ENCODE measurements around the gene ARPIN.
"Not testable (repeated sequence)": the region's sequence is repeated elsewhere in the genome, so short reads cannot be mapped to it uniquely, and the experiment has no call there.

Gene ARPIN

DNA sequence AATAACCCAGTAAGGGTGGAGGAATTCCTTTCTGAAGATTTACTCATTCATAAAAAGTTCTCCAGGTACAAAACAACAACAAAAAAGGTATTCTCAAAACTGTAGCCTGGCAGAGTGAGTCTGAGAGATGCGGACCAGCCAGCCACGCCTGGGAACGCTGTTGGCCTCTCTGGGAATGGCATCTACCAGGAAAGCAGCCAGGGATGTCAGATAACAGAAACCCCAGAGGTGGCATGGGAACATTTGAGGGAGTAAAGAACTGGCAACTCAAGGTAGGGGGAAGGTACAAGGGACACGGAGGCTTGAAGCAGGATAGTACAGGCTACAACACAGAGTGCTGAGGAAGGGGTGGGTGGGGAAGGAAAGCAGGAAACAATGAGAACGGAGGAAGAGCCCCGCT, 11.9 kb downstream of the ARPIN start:
- no peaks in the 10 kb centered on the region for H3K9me3 ChIP-seq (ENCODE audit: control insufficient read depth, insufficient read depth, low read length)
- H3K36me3 ChIP-seq (ENCODE audit: insufficient read depth, low read length): no peaks in the 10 kb centered on the region
- H3K4me1 ChIP-seq (ENCODE audit: insufficient read depth, low read length): peaks cover 5% of the 10 kb centered on the region; the same call in 1 of the 2 replicates
- no peak overlapping the region for H3K9ac ChIP-seq (ENCODE audit: low read depth, low read length)

- Histone ChIP-seq H3K36me3 (ENCODE audit: insufficient read depth, low read length) (no peaks in the 10 kb centered on the region), H3K4me1 (ENCODE audit: insufficient read depth, low read length) (peaks cover 5% of the 10 kb centered on the region; the same call in 1 of the 2 replicates), H3K9ac (ENCODE audit: low read depth, low read length) (no peak overlapping the region), H3K9me3 (ENCODE audit: control insufficient read depth, insufficient read depth, low read length) (no peaks in the 10 kb centered on the region)
Observed at GRCh38 chr15:89899951-89900567, 12.7 kb downstream of the ARPIN start.

GRCh38 chr15:89899295-89899945, 13.3 kb downstream of the ARPIN start:
- no peak overlapping the region for H3K9ac ChIP-seq (ENCODE audit: low read depth, low read length)
- peaks cover 5% of the 10 kb centered on the region; the same call in 1 of the 2 replicates for H3K4me1 ChIP-seq (ENCODE audit: insufficient read depth, low read length)
- no peaks in the 10 kb centered on the region for H3K36me3 ChIP-seq (ENCODE audit: insufficient read depth, low read length)
- no peaks in the 10 kb centered on the region for H3K9me3 ChIP-seq (ENCODE audit: control insufficient read depth, insufficient read depth, low read length)

DNA sequence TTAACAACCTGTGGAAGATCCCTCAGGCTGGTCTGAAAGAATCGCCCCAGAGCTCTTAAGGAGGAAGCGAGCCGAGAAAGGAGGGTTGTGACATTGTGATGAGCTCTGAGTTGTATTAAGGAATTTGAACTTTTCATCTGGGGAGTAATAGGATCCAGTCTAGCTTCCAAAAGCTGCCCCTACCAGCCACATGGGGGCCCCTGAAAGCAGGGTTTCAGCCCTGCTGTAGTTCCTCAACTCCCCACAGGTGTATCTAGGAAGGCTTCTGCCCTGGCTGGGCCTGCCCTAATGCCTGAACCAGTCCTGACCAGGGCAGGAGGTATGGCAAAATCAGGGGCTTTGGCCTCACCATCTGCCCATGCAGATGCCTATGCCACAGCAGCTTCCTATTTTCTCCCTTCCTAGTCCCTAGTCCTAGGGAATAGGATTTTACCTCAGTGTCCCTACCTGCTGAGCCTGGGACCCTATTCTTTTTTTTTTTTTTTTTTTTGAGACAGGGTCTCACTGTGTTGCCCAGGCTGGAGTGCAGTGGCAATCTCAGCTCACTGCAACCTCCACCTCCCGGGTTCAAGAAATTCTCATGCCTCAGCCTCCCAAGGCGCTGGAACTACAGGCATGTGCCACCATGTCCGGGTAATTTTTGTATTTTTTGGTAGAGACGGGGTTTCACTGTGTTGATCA, 14.0 kb downstream of the ARPIN start:
- no peak overlapping the region for H3K9ac ChIP-seq (ENCODE audit: low read depth, low read length)
- H3K4me1 ChIP-seq (ENCODE audit: insufficient read depth, low read length): peaks cover 5% of the 10 kb centered on the region; the same call in 1 of the 2 replicates
- H3K36me3 ChIP-seq (ENCODE audit: insufficient read depth, low read length): no peaks in the 10 kb centered on the region
- H3K9me3 ChIP-seq (ENCODE audit: control insufficient read depth, insufficient read depth, low read length): no peaks in the 10 kb centered on the region

GRCh38 chr15:89898146-89898545, 14.6 kb downstream of the ARPIN start:
- H3K36me3 ChIP-seq (ENCODE audit: insufficient read depth, low read length): no peaks in the 10 kb centered on the region
- H3K9ac ChIP-seq (ENCODE audit: low read depth, low read length): no peak overlapping the region

DNA sequence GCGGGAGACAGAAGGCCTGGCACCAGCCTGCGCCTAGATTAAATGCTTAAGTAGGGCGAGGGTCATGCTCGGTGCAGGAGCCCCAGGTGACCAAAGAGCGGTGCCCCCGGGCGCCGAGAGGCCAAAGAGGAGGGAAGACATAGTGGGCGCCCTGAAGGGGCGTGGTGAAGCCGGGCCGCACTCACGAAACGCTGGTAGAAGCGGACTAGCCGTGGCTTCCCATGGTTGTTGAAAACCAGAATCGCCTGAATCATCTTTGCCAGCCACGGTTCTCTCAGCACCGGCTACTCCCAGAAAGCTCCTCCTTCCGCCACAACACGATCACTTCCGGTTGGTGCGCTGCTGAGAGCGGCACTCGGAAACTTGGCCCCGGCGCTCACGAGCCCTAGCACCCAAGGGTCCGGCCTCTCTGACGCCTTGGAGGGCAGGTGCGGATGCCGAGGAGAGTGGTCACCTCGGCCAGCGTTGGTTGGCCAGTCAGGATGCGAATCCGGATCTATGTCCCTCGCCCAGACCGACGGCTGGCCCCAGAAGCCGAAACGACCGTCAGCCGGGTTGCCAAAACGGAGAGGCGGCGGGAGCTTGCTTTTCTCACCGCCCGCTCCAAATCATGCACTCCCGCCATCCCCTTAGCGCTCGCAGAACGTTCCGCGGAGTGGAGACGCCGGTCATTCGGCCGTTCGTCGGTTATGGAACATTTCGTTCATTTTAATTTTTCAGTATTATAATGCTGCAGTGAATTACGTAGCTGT, 18.9 kb downstream of the ARPIN start, which contains the start of gene AP3S2:
Gene AP3S2 (minus strand): TSS at position 299 of the 752 bp plus-strand sequence. CDS start 45 bp downstream, at position 254.
- peak within 1 kb of the TSS; percentile 83 for H3K9ac ChIP-seq (ENCODE audit: low read depth, low read length)
- H3K36me3 ChIP-seq (ENCODE audit: insufficient read depth, low read length): no peaks in the 10 kb centered on the region
- no peaks in the 10 kb centered on the region for H3K9me3 ChIP-seq (ENCODE audit: control insufficient read depth, insufficient read depth, low read length)
- peaks cover 5% of the 10 kb centered on the region; the same call in 1 of the 2 replicates for H3K4me1 ChIP-seq (ENCODE audit: insufficient read depth, low read length)

More at GRCh38 chr15:89898146-89898545, 14.6 kb downstream of the ARPIN start:
- H3K9me3 ChIP-seq (ENCODE audit: control insufficient read depth, insufficient read depth, low read length): no peaks in the 10 kb centered on the region
- peaks cover 5% of the 10 kb centered on the region; the same call in 1 of the 2 replicates for H3K4me1 ChIP-seq (ENCODE audit: insufficient read depth, low read length)

- 0 out of 2 replicates have a peak, but pooled peaks cover under 1% of the 10 kb centered on the region for H3K4me1 ChIP-seq (ENCODE audit: insufficient read depth, low read length)
- peak overlapping the region; percentile 83 for H3K9ac ChIP-seq (ENCODE audit: low read depth, low read length)
- H3K9me3 ChIP-seq (ENCODE audit: control insufficient read depth, insufficient read depth, low read length): no peaks in the 10 kb centered on the region
- H3K36me3 ChIP-seq (ENCODE audit: insufficient read depth, low read length): peaks cover 3% of the 10 kb centered on the region; the same call in 1 of the 2 replicates
Observed at GRCh38 chr15:89893027-89893426, 19.7 kb downstream of the ARPIN start.

- no peak overlapping the region for H3K9ac ChIP-seq (ENCODE audit: low read depth, low read length)
- peaks cover 7% of the 10 kb centered on the region for H3K36me3 ChIP-seq (ENCODE audit: insufficient read depth, low read length)
- H3K4me1 ChIP-seq (ENCODE audit: insufficient read depth, low read length): no peaks in the 10 kb centered on the region
- no peaks in the 10 kb centered on the region for H3K9me3 ChIP-seq (ENCODE audit: control insufficient read depth, insufficient read depth, low read length)
Observed at GRCh38 chr15:89888214-89888804, 24.4 kb downstream of the ARPIN start.

GRCh38 chr15:89885611-89886010, 27.1 kb downstream of the ARPIN start:
- Histone ChIP-seq H3K36me3 (ENCODE audit: insufficient read depth, low read length) (peaks cover 11% of the 10 kb centered on the region), H3K9me3 (ENCODE audit: control insufficient read depth, insufficient read depth, low read length) (no peaks in the 10 kb centered on the region), H3K9ac (ENCODE audit: low read depth, low read length) (no peak overlapping the region), H3K4me1 (ENCODE audit: insufficient read depth, low read length) (no peaks in the 10 kb centered on the region)

GRCh38 chr15:89885179-89885578, 27.6 kb downstream of the ARPIN start:
- H3K36me3 ChIP-seq (ENCODE audit: insufficient read depth, low read length): peaks cover 11% of the 10 kb centered on the region

DNA sequence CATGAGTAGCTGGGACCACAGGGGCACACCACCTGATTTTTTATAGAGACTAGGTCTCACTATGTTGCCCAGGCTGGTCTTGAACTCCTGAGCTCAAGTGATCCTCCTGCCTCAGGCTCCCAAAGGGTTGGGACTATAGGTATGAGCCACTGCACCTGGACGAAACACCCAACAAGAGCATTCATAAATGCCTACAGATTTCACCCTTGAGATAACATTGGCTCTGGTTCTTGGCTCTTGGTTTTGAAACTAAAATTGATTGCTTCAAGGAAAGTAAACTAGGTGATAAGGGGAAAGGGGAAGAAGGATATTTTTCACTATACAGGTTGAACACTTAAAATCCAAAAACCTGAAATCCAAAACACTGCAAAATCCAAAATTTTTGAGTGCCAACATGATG, 29.2 kb downstream of the ARPIN start:
- Histone ChIP-seq H3K9me3 (ENCODE audit: control insufficient read depth, insufficient read depth, low read length) (no peaks in the 10 kb centered on the region), H3K9ac (ENCODE audit: low read depth, low read length) (no peak overlapping the region), H3K36me3 (ENCODE audit: insufficient read depth, low read length) (peaks cover 11% of the 10 kb centered on the region), H3K4me1 (ENCODE audit: insufficient read depth, low read length) (no peaks in the 10 kb centered on the region)

More at GRCh38 chr15:89885179-89885578, 27.6 kb downstream of the ARPIN start:
- H3K9ac ChIP-seq (ENCODE audit: low read depth, low read length); H3K4me1 ChIP-seq (ENCODE audit: insufficient read depth, low read length); H3K9me3 ChIP-seq (ENCODE audit: control insufficient read depth, insufficient read depth, low read length): not testable (repeated sequence)

DNA sequence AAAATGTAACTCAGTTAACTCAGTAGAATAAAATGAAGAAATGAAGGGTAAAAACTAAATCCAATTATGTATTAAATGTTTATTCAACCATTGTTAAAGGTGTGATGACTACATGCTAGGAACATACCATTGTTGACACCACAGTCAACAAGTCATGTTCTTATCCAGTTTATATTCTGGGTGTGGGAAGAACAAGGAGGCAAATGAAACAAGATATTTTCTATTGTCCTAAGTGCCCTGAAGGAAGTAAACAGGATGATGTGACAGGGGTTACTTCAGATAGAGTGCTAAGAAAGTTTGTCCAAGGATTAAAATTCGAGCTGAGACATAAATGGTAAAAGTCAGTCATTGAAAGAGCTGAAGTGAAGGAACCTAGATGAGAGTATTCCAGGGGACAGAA, 32.0 kb downstream of the ARPIN start:
- H3K4me1 ChIP-seq (ENCODE audit: insufficient read depth, low read length): no peaks in the 10 kb centered on the region
- no peak overlapping the region for H3K9ac ChIP-seq (ENCODE audit: low read depth, low read length)
- H3K9me3 ChIP-seq (ENCODE audit: control insufficient read depth, insufficient read depth, low read length): no peaks in the 10 kb centered on the region
- peaks cover 13% of the 10 kb centered on the region for H3K36me3 ChIP-seq (ENCODE audit: insufficient read depth, low read length)

DNA sequence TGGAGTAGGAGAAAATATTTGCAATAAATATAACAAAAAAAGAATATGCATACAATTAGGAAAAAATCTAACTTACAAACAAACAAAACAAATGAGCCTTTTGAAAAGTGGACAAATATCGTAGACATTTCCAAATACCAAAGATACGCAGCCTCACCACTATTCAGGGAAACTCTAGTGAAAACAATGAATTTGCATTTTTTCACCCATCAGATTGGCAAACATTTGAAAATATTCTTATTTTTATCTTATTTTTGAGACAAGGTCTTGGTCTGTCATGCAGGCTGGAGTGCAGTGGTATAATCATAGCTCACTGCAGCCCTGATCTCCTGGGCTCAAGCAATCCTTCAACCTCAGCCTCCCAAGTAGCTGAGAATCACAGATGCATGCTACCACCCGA, 34.4 kb downstream of the ARPIN start:
- Histone ChIP-seq H3K36me3 (ENCODE audit: insufficient read depth, low read length) (peaks cover 12% of the 10 kb centered on the region), H3K9ac (ENCODE audit: low read depth, low read length) (no peak overlapping the region), H3K9me3 (ENCODE audit: control insufficient read depth, insufficient read depth, low read length) (no peaks in the 10 kb centered on the region), H3K4me1 (ENCODE audit: insufficient read depth, low read length) (no peaks in the 10 kb centered on the region)

GRCh38 chr15:89877083-89877425, 35.7 kb downstream of the ARPIN start:
- Histone ChIP-seq H3K9ac (ENCODE audit: low read depth, low read length) (no peak overlapping the region), H3K36me3 (ENCODE audit: insufficient read depth, low read length) (peaks cover 17% of the 10 kb centered on the region), H3K4me1 (ENCODE audit: insufficient read depth, low read length) (no peaks in the 10 kb centered on the region), H3K9me3 (ENCODE audit: control insufficient read depth, insufficient read depth, low read length) (no peaks in the 10 kb centered on the region)

All from ES-I3 (cell line).